Measurements from ENCODE around the gene STYK1. TPM values are rescaled to one million over a fixed set of nuclear protein-coding genes. Genes with fewer than 3 reads are reported as not detected.

Gene STYK1
- 0.17 and 1.0 TPM in 2 replicates for total RNA-seq (2014; rRNA removed; shearing (Covaris generic))

- DNase-seq (ENCODE audit: low read depth) = peak; percentile 37
Measured at GRCh38 chr12:10673659-10674384, at the start of gene STYK1. Gene STYK1, minus strand, starts transcription at chr12:10674052. Its CDS starts 39,434 bp downstream, at chr12:10634618.

GRCh38 chr12:10722905-10723746, 49.3 kb upstream of the STYK1 start, which contains the start of gene YBX3:
Gene YBX3, minus strand, starts transcription at chr12:10723323. Its CDS starts 212 bp downstream, at chr12:10723111.
- DNase-seq (ENCODE audit: low read depth) = peak; percentile 67

- DNase-seq (ENCODE audit: low read depth) = peak; percentile 42
Measured at GRCh38 chr12:10722502-10722904, 48.7 kb upstream of the STYK1 start.

GRCh38 chr12:10721651-10722501, 48.0 kb upstream of the STYK1 start:
- DNase-seq (ENCODE audit: low read depth) = peak; percentile 81

GRCh38 chr12:10720974-10721650, 47.3 kb upstream of the STYK1 start:
- DNase-seq (ENCODE audit: low read depth) = no peak

GRCh38 chr12:10719482-10719881, 45.6 kb upstream of the STYK1 start:
- DNase-seq (ENCODE audit: low read depth) = no peak

GRCh38 chr12:10718279-10718821, 44.5 kb upstream of the STYK1 start:
- DNase-seq (ENCODE audit: low read depth) = no peak

- DNase-seq (ENCODE audit: low read depth) = no peak
Measured at GRCh38 chr12:10717410-10717809, 43.6 kb upstream of the STYK1 start.

GRCh38 chr12:10716704-10717315, 43.0 kb upstream of the STYK1 start:
- peak; percentile 80 for DNase-seq (ENCODE audit: low read depth)

- no peak for DNase-seq (ENCODE audit: low read depth)
Measured at GRCh38 chr12:10716277-10716676, 42.4 kb upstream of the STYK1 start.

- DNase-seq (ENCODE audit: low read depth) = no peak
Measured at GRCh38 chr12:10715491-10715890, 41.6 kb upstream of the STYK1 start.

GRCh38 chr12:10709808-10710207, 36.0 kb upstream of the STYK1 start:
- no peak for DNase-seq (ENCODE audit: low read depth)

- no peak for DNase-seq (ENCODE audit: low read depth)
Measured at GRCh38 chr12:10708862-10709261, 35.0 kb upstream of the STYK1 start.

GRCh38 chr12:10705655-10706054, 31.8 kb upstream of the STYK1 start:
- no peak for DNase-seq (ENCODE audit: low read depth)

GRCh38 chr12:10701843-10702242, 28.0 kb upstream of the STYK1 start:
- DNase-seq (ENCODE audit: low read depth) = no peak

GRCh38 chr12:10701131-10701681, 27.4 kb upstream of the STYK1 start:
- DNase-seq (ENCODE audit: low read depth) = no peak

- DNase-seq (ENCODE audit: low read depth) = no peak
Measured at GRCh38 chr12:10700581-10700980, 26.7 kb upstream of the STYK1 start.

- no peak for DNase-seq (ENCODE audit: low read depth)
Measured at GRCh38 chr12:10697862-10698261, 24.0 kb upstream of the STYK1 start.

GRCh38 chr12:10697156-10697555, 23.3 kb upstream of the STYK1 start:
- DNase-seq (ENCODE audit: low read depth) = no peak

- no peak for DNase-seq (ENCODE audit: low read depth)
Measured at GRCh38 chr12:10690906-10691305, 17.1 kb upstream of the STYK1 start.

Measured in Daoy (cell line).